ENCODE measurements around the gene GLI3.

The GLI3 gene

GRCh38 chr7:41964849-41965745 lies 271.9 kb downstream of the GLI3 start:
- no peak for FAIRE-seq

GRCh38 chr7:41964183-41964753 lies 272.7 kb downstream of the GLI3 start:
- TF ChIP-seq POLR2A (IDR thresholded peaks at IDR 0.05; ENCODE audit: low read depth, low read length): no peak
- TF ChIP-seq POU2F2 (IDR thresholded peaks at IDR 0.05; ENCODE audit: low read depth, low read length): no peak
- TF ChIP-seq TAF1 (IDR thresholded peaks at IDR 0.05; ENCODE audit: low read depth, low read length): no peak
- no peak for TF ChIP-seq PAX5 (IDR thresholded peaks at IDR 0.05; ENCODE audit: insufficient read depth, low read length, severe bottlenecking)
- TF ChIP-seq POLR2AphosphoS5 (IDR thresholded peaks at IDR 0.05; ENCODE audit: low read depth, low read length): no peak
- TF ChIP-seq SPI1 (IDR thresholded peaks at IDR 0.05; ENCODE audit: low read depth, low read length): no peak
- FAIRE-seq (no peak), DNase-seq (ENCODE audit: insufficient read length, low spot score) (no peak)

More at GRCh38 chr7:41964849-41965745, 271.9 kb downstream of the GLI3 start:
- DNase-seq (ENCODE audit: insufficient read length, low spot score): no peak
- TF ChIP-seq SPI1 (IDR thresholded peaks at IDR 0.05; ENCODE audit: low read depth, low read length) (no peak), PAX5 (IDR thresholded peaks at IDR 0.05; ENCODE audit: insufficient read depth, low read length, severe bottlenecking) (no peak), POLR2A (IDR thresholded peaks at IDR 0.05; ENCODE audit: low read depth, low read length) (no peak)

- DNase-seq (ENCODE audit: insufficient read length, low spot score) (no peak), FAIRE-seq (no peak)
- no peak for TF ChIP-seq PAX5 (IDR thresholded peaks at IDR 0.05; ENCODE audit: insufficient read depth, low read length, severe bottlenecking)
- TF ChIP-seq TAF1 (IDR thresholded peaks at IDR 0.05; ENCODE audit: low read depth, low read length): no peak
- no peak for TF ChIP-seq SPI1 (IDR thresholded peaks at IDR 0.05; ENCODE audit: low read depth, low read length)
- TF ChIP-seq POU2F2 (IDR thresholded peaks at IDR 0.05; ENCODE audit: low read depth, low read length): no peak
- no peak for TF ChIP-seq POLR2AphosphoS5 (IDR thresholded peaks at IDR 0.05; ENCODE audit: low read depth, low read length)
- no peak for TF ChIP-seq POLR2A (IDR thresholded peaks at IDR 0.05; ENCODE audit: low read depth, low read length)
Measured at GRCh38 chr7:41956705-41957104, 280.3 kb downstream of the GLI3 start.

GRCh38 chr7:41955893-41956675 lies 280.9 kb downstream of the GLI3 start:
- FAIRE-seq (no peak), DNase-seq (ENCODE audit: insufficient read length, low spot score) (no peak)
- TF ChIP-seq POU2F2 (IDR thresholded peaks at IDR 0.05; ENCODE audit: low read depth, low read length): no peak
- TF ChIP-seq SPI1 (IDR thresholded peaks at IDR 0.05; ENCODE audit: low read depth, low read length): no peak
- no peak for TF ChIP-seq POLR2A (IDR thresholded peaks at IDR 0.05; ENCODE audit: low read depth, low read length)
- TF ChIP-seq TAF1 (IDR thresholded peaks at IDR 0.05; ENCODE audit: low read depth, low read length): no peak
- no peak for TF ChIP-seq PAX5 (IDR thresholded peaks at IDR 0.05; ENCODE audit: insufficient read depth, low read length, severe bottlenecking)

DNA sequence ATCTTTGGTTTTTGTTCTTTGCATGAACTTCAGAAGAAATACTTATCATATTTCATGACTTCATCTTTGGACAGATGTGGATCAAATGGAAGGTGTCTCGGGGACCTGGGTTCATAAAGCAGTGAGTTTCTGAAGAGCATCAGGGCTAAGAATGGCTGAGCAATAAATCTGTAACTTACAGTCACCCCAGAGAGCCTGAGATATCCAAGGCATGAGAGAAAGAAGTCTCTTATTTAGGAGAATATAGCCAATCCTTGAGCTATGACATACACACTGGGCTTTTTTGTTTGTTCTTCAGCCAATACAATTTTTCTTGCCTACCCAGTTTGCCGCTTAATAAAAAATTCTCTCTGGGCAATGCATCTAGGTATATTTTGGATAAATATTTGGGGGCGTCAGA lies 281.6 kb downstream of the GLI3 start:
- FAIRE-seq (no peak), DNase-seq (ENCODE audit: insufficient read length, low spot score) (no peak)
- TF ChIP-seq POLR2A (IDR thresholded peaks at IDR 0.05; ENCODE audit: low read depth, low read length): no peak

GRCh38 chr7:41954976-41955375 lies 282.0 kb downstream of the GLI3 start:
- TF ChIP-seq SPI1 (IDR thresholded peaks at IDR 0.05; ENCODE audit: low read depth, low read length) (no peak), TAF1 (IDR thresholded peaks at IDR 0.05; ENCODE audit: low read depth, low read length) (no peak), PAX5 (IDR thresholded peaks at IDR 0.05; ENCODE audit: insufficient read depth, low read length, severe bottlenecking) (no peak), POLR2AphosphoS5 (IDR thresholded peaks at IDR 0.05; ENCODE audit: low read depth, low read length) (no peak), POU2F2 (IDR thresholded peaks at IDR 0.05; ENCODE audit: low read depth, low read length) (no peak)
- FAIRE-seq: no peak
- no peak for DNase-seq (ENCODE audit: insufficient read length, low spot score)

DNA sequence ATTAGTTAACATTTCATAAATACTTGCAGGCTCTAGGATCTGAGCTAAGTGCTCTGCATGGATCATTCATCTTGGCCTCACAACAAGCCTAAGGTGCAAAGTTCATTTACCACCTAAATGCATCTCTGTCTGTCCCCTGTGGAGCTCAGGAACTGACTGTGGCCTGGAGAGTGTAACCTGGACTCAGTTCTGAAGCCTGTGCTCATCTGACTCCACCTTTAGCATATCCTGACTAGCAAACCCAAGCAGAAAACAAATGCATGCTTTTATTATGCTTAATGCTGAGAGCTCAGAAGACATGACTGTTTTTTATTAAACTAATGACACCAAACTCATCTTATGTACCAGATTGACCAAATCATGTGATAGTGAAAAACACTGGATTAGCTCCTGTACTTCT lies 288.5 kb downstream of the GLI3 start:
- TF ChIP-seq TAF1 (IDR thresholded peaks at IDR 0.05; ENCODE audit: low read depth, low read length) (no peak), SPI1 (IDR thresholded peaks at IDR 0.05; ENCODE audit: low read depth, low read length) (no peak), POLR2A (IDR thresholded peaks at IDR 0.05; ENCODE audit: low read depth, low read length) (no peak), POU2F2 (IDR thresholded peaks at IDR 0.05; ENCODE audit: low read depth, low read length) (no peak), PAX5 (IDR thresholded peaks at IDR 0.05; ENCODE audit: insufficient read depth, low read length, severe bottlenecking) (no peak), POLR2AphosphoS5 (IDR thresholded peaks at IDR 0.05; ENCODE audit: low read depth, low read length) (no peak)
- FAIRE-seq (no peak), DNase-seq (ENCODE audit: insufficient read length, low spot score) (no peak)

DNA sequence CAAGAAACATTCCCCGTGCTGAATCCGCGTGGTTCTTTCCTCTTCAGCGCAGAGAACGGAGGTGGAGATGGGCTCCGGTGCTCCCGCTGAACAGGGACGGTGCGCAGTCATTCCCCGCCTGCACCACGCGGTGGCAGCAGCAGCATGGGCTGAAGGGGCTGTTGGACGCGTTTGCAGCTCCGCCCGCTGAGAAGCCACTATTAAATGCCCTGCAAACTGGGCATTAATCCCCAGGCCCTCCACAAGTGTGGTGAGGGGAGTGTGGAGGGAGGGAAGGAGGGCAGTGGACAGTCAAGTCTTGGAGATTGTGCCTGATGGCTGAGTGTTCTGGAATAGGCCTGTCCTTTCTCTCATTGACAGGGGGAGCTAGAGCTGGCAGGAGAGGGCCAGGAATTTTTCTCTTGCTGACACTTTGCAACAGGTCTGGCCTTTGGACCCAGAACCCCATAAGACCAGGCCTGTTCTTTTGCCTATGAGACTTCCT lies 293.9 kb downstream of the GLI3 start:
- FAIRE-seq (peak; percentile 96), DNase-seq (ENCODE audit: insufficient read length, low spot score) (peak; percentile 61)
- TF ChIP-seq POU2F2 (IDR thresholded peaks at IDR 0.05; ENCODE audit: low read depth, low read length): no peak
- TF ChIP-seq POLR2A (IDR thresholded peaks at IDR 0.05; ENCODE audit: low read depth, low read length): no peak
- TF ChIP-seq TAF1 (IDR thresholded peaks at IDR 0.05; ENCODE audit: low read depth, low read length): no peak
- TF ChIP-seq SPI1 (IDR thresholded peaks at IDR 0.05; ENCODE audit: low read depth, low read length): no peak
- no peak for TF ChIP-seq PAX5 (IDR thresholded peaks at IDR 0.05; ENCODE audit: insufficient read depth, low read length, severe bottlenecking)
- no peak for TF ChIP-seq POLR2AphosphoS5 (IDR thresholded peaks at IDR 0.05; ENCODE audit: low read depth, low read length)

GRCh38 chr7:41942468-41943093 lies 294.4 kb downstream of the GLI3 start:
- no peak for DNase-seq (ENCODE audit: insufficient read length, low spot score)
- TF ChIP-seq SPI1 (IDR thresholded peaks at IDR 0.05; ENCODE audit: low read depth, low read length) (no peak), POU2F2 (IDR thresholded peaks at IDR 0.05; ENCODE audit: low read depth, low read length) (no peak), TAF1 (IDR thresholded peaks at IDR 0.05; ENCODE audit: low read depth, low read length) (no peak), POLR2AphosphoS5 (IDR thresholded peaks at IDR 0.05; ENCODE audit: low read depth, low read length) (no peak), POLR2A (IDR thresholded peaks at IDR 0.05; ENCODE audit: low read depth, low read length) (no peak), PAX5 (IDR thresholded peaks at IDR 0.05; ENCODE audit: insufficient read depth, low read length, severe bottlenecking) (no peak)
- no peak for FAIRE-seq
